Mesothelial cell of epicardium (in vitro differentiated cells): ENCODE data around the gene SHC2. TPM values are rescaled to one million over a fixed set of nuclear protein-coding genes. Genes with fewer than 3 reads are reported as not detected.
A peak's percentile ranks its signal among the peaks of the same experiment; 100 is the strongest.
"Not testable (repeated sequence)": the region's sequence is repeated elsewhere in the genome, so short reads cannot be mapped to it uniquely, and the experiment has no call there.

Experiments
- DNase-seq, 2 experiments: peaks; one replicate each; pipeline ENCODE4 v3.0.0; 2021; ENCODE audit warnings: low spot score in 2 of 2; ENCODE audit not compliant: unreplicated experiment in 2 of 2
- H3K27ac Mint-ChIP-seq: 2 replicates; pipeline ENCODE4 v1.8.0; 2021; ENCODE audit warnings: mixed read lengths
- H3K27me3 Mint-ChIP-seq: 2 replicates; pipeline ENCODE4 v1.8.0; 2021; ENCODE audit warnings: low read depth, mixed read lengths
- H3K36me3 Mint-ChIP-seq: 2 replicates; pipeline ENCODE4 v1.8.0; 2021; ENCODE audit warnings: mixed read lengths
- H3K4me1 Mint-ChIP-seq: 2 replicates; pipeline ENCODE4 v1.8.0; 2021; ENCODE audit warnings: mixed read lengths
- H3K4me3 Mint-ChIP-seq: 2 replicates; pipeline ENCODE4 v1.8.0; 2021; ENCODE audit warnings: mild to moderate bottlenecking, moderate library complexity, mixed read lengths
- H3K9me3 Mint-ChIP-seq: 2 replicates; pipeline ENCODE4 v1.8.0; 2021; ENCODE audit warnings: mixed read lengths
- CTCF ChIP-seq: fragments of 200-600 bp; sonication (generic); IDR thresholded peaks from one replicate; pipeline ENCODE4 v1.5.0; 2021; ENCODE audit warnings: antibody characterized with exemption; ENCODE audit not compliant: unreplicated experiment
- total RNA-seq: library from RNA; stranded (reverse); gene quantifications from 3 replicates; pipeline ENCODE4 v1.2.1, GENCODE V29; 2021

The SHC2 gene
- total RNA-seq, 1 donor from 2014 or later = 86.4 TPM

- H3K27ac Mint-ChIP-seq = no peak overlapping the region
- peaks cover 10% of the 10 kb centered on the region for H3K9me3 Mint-ChIP-seq
- no peak overlapping the region for H3K4me3 Mint-ChIP-seq
- peaks cover 41% of the 10 kb centered on the region for H3K27me3 Mint-ChIP-seq
- TF ChIP-seq CTCF = no peak
- no peak for DNase-seq
- H3K4me1 Mint-ChIP-seq = peaks cover 9% of the 10 kb centered on the region
- no peaks in the 10 kb centered on the region for H3K36me3 Mint-ChIP-seq
These were observed 21.6 kb upstream of the SHC2 start for GRCh38 chr19:482186-483041.

DNA sequence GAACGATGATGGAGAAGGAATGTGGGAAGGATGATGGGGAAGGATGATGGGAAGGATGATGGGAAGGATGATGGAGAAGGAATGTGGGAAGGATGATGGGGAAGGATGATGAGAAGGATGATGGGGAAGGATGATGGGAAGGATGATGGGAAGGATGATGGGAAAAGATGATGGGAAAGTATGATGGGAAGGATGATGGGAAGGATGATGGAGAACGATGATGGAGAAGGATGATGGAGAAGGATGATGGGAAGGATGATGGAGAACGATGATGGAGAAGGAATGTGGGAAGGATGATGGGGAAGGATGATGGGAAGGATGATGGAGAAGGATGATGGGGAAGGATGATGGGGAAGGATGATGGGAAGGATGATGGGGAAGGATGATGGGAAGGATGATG is 20.3 kb upstream of the SHC2 start:
- not testable (repeated sequence) for DNase-seq, H3K4me3 Mint-ChIP-seq, H3K27ac Mint-ChIP-seq, H3K4me1 Mint-ChIP-seq, H3K36me3 Mint-ChIP-seq
- peaks cover 33% of the 10 kb centered on the region for H3K27me3 Mint-ChIP-seq
- peaks cover 10% of the 10 kb centered on the region for H3K9me3 Mint-ChIP-seq

GRCh38 chr19:480016-480855 is 19.4 kb upstream of the SHC2 start:
- peaks cover 24% of the 10 kb centered on the region for H3K27me3 Mint-ChIP-seq
- peak overlapping the region; percentile 45 for H3K4me3 Mint-ChIP-seq
- H3K27ac Mint-ChIP-seq = peak overlapping the region; percentile 4
- peak in 1 of 2 experiments; percentile 68 for DNase-seq
- H3K9me3 Mint-ChIP-seq = peaks cover 10% of the 10 kb centered on the region
- H3K36me3 Mint-ChIP-seq = no peaks in the 10 kb centered on the region
- no peak for TF ChIP-seq CTCF
- peaks cover 5% of the 10 kb centered on the region for H3K4me1 Mint-ChIP-seq

GRCh38 chr19:478976-479375 is 18.1 kb upstream of the SHC2 start:
- TF ChIP-seq CTCF = no peak
- Mint-ChIP-seq H3K27ac (no peak overlapping the region), H3K4me3 (no peak overlapping the region), H3K36me3 (no peaks in the 10 kb centered on the region), H3K4me1 (peaks cover 5% of the 10 kb centered on the region), H3K27me3 (peaks cover 14% of the 10 kb centered on the region), H3K9me3 (peaks cover 10% of the 10 kb centered on the region)
- DNase-seq = no peak

DNA sequence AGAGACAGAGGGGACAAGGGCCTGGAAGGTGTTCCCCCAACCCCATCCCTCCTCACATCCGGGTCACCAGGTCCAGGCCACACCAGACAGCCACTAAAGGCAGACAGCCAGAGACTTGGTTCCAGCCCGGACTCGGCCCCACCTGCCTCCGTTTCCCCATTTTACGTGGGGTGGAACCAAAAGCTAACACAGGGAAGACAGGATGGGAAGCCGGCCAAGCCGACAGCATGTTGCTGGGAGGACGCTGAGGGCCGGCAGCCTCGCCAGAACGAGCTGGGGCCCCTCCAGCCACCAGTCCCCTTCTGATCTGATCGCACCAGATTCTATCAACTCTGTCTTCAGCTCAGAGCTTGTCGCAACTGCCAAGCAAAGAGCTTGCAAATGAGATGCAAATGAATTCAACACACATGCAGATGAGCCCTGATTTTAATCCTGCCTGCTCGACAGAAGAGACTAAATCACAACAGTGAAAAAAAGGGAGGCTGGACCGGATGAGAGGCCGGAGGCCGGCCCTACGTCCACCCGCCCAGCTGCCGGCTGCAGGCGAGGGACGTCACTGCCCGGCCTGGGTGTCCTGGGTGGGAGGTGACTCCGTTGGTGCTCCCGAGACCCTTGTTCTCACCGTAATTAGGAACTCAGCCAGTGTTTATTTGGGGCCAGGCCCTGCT is 17.5 kb upstream of the SHC2 start:
- peaks cover 5% of the 10 kb centered on the region for H3K4me1 Mint-ChIP-seq
- no peak for TF ChIP-seq CTCF
- no peak overlapping the region for H3K27ac Mint-ChIP-seq
- DNase-seq = no peak
- H3K27me3 Mint-ChIP-seq = peaks cover 11% of the 10 kb centered on the region
- peaks cover 10% of the 10 kb centered on the region for H3K9me3 Mint-ChIP-seq
- H3K36me3 Mint-ChIP-seq = no peaks in the 10 kb centered on the region
- H3K4me3 Mint-ChIP-seq = no peak overlapping the region
